ENCODE data around the gene TANGO6. TPM values are rescaled to one million over a fixed set of nuclear protein-coding genes. Genes with fewer than 3 reads are reported as not detected.
"Not testable (repeated sequence)": the region's sequence is repeated elsewhere in the genome, so short reads cannot be mapped to it uniquely, and the experiment has no call there.

Gene TANGO6
- polyA plus RNA-seq, 1 donor (not counting 4 experiments of a cell fraction or from before 2014, with no cell fraction given): 13.1 TPM

DNA sequence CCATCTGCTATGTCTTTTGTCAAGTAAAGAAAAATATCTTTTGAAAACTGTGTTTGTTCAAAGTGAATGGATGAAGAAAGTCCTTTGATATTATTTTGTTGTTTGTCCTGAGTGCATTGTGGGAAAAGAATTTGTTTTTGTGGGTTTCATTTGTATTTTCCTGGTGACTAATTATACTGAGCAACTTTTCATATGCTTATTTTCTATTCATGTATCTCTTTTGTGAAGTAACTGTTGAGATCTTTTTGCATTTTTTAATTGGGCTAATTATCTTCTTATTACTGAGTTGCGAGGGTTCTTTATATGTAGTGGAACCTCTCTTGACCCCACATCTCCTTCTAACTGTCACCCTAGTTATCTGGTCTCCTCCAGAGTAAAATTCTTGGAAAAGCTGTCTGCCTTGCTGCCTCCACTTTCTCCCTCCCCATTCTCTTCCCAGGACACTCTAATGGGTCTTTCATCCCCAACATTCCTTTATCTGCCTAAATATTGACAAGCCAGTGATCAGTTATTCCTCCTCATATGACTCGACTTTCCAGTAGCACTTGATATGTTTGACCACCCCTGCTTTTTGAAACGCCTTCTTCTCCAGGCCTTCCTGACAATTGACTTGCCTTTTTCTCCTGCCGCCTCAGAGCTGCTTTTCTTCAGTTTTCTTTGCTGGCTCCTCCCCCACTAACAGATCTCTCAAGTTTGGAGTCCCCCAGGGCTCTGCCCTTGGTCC is 144.6 kb downstream of the TANGO6 start:
- Histone ChIP-seq H3K27ac (ENCODE audit: control insufficient read depth, insufficient read depth, low read length) (peak overlapping the region; percentile 81), H3K9me3 (ENCODE audit: control insufficient read depth, low read depth, low read length) (no peaks in the 10 kb centered on the region), H3K79me2 (ENCODE audit: control insufficient read depth, insufficient read depth, low read length) (no peaks in the 10 kb centered on the region), H3K9ac (ENCODE audit: control insufficient read depth, extremely low read depth, insufficient read depth, low read length) (peak overlapping the region; percentile 1), H3K4me2 (ENCODE audit: control insufficient read depth, extremely low read depth, insufficient read depth, low read depth, low read length) (peak overlapping the region; percentile 54), H4K20me1 (ENCODE audit: control insufficient read depth, extremely low read depth, insufficient read depth, low read length) (no peaks in the 10 kb centered on the region), H2AFZ (ENCODE audit: control insufficient read depth, low read length) (no peak overlapping the region), H3K9me1 (ENCODE audit: control insufficient read depth, extremely low read depth, insufficient read depth, low read length) (no peaks in the 10 kb centered on the region), H3K36me3 (ENCODE audit: control insufficient read depth in 2 of 2, extremely low read depth in 1 of 2, insufficient read depth in 2 of 2, low read length in 2 of 2) (no peaks in the 10 kb centered on the region), H3K4me1 (ENCODE audit: control insufficient read depth, extremely low read depth, insufficient read depth, low read length) (peaks cover 56% of the 10 kb centered on the region), H3K4me3 (ENCODE audit: control insufficient read depth in 2 of 3, extremely low read depth in 1 of 3, insufficient read depth in 2 of 3, low read depth in 1 of 3, low read length in 3 of 3) (no peak overlapping the region), H3K27me3 (ENCODE audit: control insufficient read depth, extremely low read depth, insufficient read depth, low read length) (no peaks in the 10 kb centered on the region)
- dilution Hi-C loops (cut with MboI; ENCODE audit: extremely low pct_ligation_motif_present, low sequenced_read_pairs): no loop called here
- FAIRE-seq (no peak), DNase-seq (ENCODE audit: low read depth, low spot score) (no peak)
- TF ChIP-seq, protein P1, sequence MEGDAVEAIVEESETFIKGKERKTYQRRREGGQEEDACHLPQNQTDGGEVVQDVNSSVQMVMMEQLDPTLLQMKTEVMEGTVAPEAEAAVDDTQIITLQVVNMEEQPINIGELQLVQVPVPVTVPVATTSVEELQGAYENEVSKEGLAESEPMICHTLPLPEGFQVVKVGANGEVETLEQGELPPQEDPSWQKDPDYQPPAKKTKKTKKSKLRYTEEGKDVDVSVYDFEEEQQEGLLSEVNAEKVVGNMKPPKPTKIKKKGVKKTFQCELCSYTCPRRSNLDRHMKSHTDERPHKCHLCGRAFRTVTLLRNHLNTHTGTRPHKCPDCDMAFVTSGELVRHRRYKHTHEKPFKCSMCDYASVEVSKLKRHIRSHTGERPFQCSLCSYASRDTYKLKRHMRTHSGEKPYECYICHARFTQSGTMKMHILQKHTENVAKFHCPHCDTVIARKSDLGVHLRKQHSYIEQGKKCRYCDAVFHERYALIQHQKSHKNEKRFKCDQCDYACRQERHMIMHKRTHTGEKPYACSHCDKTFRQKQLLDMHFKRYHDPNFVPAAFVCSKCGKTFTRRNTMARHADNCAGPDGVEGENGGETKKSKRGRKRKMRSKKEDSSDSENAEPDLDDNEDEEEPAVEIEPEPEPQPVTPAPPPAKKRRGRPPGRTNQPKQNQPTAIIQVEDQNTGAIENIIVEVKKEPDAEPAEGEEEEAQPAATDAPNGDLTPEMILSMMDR (optimal IDR thresholded peaks at IDR 0.05 in 1 of 3, IDR thresholded peaks at IDR 0.05 in 1 of 3, conservative IDR thresholded peaks at IDR 0.05 in 1 of 3; ENCODE audit: extremely low read depth in 1 of 3, insufficient read depth in 2 of 3, low read length in 3 of 3): no peak
- TF ChIP-seq EZH2 (IDR thresholded peaks at IDR 0.05; ENCODE audit: low read length): no peak

DNA sequence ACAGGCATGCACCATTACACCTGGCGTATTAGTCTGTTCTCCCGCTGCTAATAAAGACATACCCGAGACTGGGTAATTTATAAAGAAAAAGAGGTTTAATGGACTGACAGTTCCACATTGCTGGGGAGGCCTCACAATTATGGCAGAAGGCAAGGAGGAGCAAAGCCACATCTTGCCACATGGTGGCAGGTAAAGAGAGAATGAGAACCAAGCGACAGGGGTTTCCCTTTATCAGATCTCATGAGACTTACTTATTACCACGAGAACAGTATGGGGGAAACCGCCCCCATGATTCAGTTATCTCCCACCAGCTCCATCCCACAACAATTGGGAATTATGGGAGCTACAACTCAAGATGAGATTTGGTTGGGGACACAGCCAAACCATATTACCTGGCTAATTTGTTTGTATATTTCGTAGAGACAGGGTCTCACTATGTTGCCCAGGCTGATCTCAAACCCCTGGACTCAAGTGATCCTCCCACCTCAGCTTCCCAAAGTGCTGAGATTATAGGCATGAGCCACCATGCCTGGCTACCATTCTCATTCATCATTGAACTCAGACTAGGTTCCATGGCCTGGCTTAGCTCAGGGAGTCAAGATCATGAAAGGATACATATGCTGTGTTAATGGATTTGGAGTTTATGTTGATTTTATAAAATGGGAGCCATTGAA is 147.0 kb downstream of the TANGO6 start:
- H3K9me1 ChIP-seq (ENCODE audit: control insufficient read depth, extremely low read depth, insufficient read depth, low read length); H3K9me3 ChIP-seq (ENCODE audit: control insufficient read depth, low read depth, low read length); H3K79me2 ChIP-seq (ENCODE audit: control insufficient read depth, insufficient read depth, low read length); DNase-seq (ENCODE audit: low read depth, low spot score); H3K36me3 ChIP-seq (ENCODE audit: control insufficient read depth in 2 of 2, extremely low read depth in 1 of 2, insufficient read depth in 2 of 2, low read length in 2 of 2); H3K9ac ChIP-seq (ENCODE audit: control insufficient read depth, extremely low read depth, insufficient read depth, low read length); H2AFZ ChIP-seq (ENCODE audit: control insufficient read depth, low read length); dilution Hi-C loops (cut with MboI; ENCODE audit: extremely low pct_ligation_motif_present, low sequenced_read_pairs); H3K27me3 ChIP-seq (ENCODE audit: control insufficient read depth, extremely low read depth, insufficient read depth, low read length); H3K4me3 ChIP-seq (ENCODE audit: control insufficient read depth in 2 of 3, extremely low read depth in 1 of 3, insufficient read depth in 2 of 3, low read depth in 1 of 3, low read length in 3 of 3); H4K20me1 ChIP-seq (ENCODE audit: control insufficient read depth, extremely low read depth, insufficient read depth, low read length); H3K4me2 ChIP-seq (ENCODE audit: control insufficient read depth, extremely low read depth, insufficient read depth, low read depth, low read length); FAIRE-seq: not testable (repeated sequence)
- Histone ChIP-seq H3K27ac (ENCODE audit: control insufficient read depth, insufficient read depth, low read length) (peak overlapping the region; percentile 27), H3K4me1 (ENCODE audit: control insufficient read depth, extremely low read depth, insufficient read depth, low read length) (peaks cover 77% of the 10 kb centered on the region)
- TF ChIP-seq, protein P1 (optimal IDR thresholded peaks at IDR 0.05 in 1 of 3, IDR thresholded peaks at IDR 0.05 in 1 of 3, conservative IDR thresholded peaks at IDR 0.05 in 1 of 3; ENCODE audit: extremely low read depth in 1 of 3, insufficient read depth in 2 of 3, low read length in 3 of 3): peak; percentile 17 to 35 (median 27)

Data from keratinocyte (primary cell).